ENCODE data around the gene COL2A1.

DNA sequence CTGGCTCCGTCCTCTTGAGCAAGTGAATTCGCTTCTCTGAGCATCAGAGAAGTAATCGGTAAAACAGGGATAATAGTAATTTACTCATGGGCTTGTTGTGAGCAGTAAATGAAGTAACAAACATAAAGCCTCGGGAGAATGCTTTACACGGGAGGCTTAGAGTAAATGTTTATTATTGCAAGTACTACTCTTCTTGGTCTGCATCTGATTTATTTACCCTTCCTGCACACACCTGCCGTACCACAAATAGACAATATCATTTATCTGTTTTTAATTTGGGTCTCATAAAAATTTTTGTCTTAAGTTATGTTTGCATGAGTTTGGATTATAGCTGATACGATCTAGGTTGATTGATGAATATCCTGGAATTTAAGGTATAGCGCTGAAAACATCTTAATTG, 7.8 kb upstream of the COL2A1 start:
- TF ChIP-seq EZH2phosphoT487 (IDR thresholded peaks at IDR 0.05; ENCODE audit: insufficient read depth, low read depth) = no peak
- TF ChIP-seq EZH2 (IDR thresholded peaks at IDR 0.05; ENCODE audit: insufficient read depth, poor library complexity, severe bottlenecking) = no peak
